DMS53 (cell line): ENCODE measurements around the gene KIF21A.
A peak's percentile ranks its signal among the peaks of the same experiment; 100 is the strongest.

ENCODE experiments used
- DNase-seq: peaks from one replicate; lab custom pipeline; 2025; lab: John Stamatoyannopoulos, UW

Gene KIF21A

DNA sequence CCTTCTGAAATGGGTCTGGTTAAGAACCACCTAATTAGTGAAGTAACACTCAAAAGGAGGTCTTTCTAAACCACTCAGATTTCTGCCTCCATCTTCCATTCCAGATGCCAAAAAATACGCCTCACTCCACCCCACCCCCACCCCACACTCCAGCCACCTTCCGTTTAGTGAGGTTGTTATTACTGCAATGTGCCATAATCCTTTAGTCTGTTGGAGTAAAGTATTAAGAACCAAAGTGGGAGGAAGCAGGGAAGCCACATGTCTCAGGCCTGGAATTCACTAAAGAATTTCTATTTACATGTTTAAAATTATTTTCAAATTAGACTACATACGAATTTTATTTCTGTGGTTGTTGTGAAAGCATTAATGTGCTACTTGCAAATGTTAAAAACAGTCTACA lies 7.4 kb downstream of the KIF21A start:
- no peak for DNase-seq

GRCh38 chr12:39431797-39432196 lies 11.1 kb downstream of the KIF21A start:
- no peak for DNase-seq

DNA sequence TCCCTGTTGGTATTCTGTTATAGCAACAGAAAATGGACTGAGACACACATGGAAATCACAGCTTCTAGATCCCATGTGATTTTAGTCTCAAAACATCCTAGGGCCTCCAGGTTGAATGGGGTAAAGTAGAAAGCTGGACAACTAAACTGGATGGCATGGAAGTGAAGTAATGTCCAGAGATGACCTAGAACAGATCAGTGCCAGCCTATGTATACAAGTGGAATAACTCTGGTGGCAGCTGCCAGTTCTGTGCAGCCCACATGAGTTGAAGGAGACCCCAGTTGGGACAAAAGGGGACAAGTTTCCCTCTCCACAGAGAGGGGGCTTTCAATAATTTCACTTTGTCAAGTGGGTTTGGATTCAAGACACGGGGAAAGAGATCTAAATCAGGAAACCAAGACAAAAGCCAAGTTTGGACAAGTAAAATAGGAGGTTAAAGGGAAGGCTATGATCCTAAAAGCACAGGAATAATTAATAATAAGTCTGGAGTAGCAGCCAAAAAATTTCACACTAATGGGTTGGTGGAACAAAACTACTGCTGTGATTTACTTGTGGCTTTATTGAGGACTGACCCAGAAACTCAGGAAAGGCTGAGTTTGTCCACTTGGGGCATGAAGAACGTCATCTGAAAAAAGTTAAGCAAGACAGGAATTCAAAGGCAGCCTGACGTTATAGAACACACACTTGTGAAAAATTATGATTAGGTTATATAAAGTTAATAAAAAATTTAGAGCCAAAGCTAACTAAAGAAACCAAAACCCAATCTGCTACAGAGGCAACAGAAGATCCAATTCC lies 11.7 kb downstream of the KIF21A start:
- DNase-seq = no peak

DNA sequence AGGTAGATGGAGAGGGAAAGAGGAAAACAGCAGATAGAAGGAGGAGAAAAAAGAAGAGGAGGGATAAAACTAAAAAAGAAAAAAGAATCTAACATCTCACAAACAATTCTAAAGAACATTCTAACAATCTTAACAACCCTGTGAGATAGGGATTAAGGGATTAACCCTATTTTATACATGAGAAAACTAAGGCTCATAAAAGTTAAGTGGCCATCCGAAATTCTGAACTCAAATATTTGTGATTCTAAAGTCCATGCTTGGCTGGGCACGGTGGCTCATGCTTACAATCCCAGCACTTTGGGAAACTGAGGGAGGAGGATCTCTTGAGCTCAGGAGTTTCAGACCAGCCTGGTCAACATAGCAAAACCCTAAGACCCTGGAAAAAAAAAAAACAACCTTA lies 13.1 kb downstream of the KIF21A start:
- DNase-seq = no peak

DNA sequence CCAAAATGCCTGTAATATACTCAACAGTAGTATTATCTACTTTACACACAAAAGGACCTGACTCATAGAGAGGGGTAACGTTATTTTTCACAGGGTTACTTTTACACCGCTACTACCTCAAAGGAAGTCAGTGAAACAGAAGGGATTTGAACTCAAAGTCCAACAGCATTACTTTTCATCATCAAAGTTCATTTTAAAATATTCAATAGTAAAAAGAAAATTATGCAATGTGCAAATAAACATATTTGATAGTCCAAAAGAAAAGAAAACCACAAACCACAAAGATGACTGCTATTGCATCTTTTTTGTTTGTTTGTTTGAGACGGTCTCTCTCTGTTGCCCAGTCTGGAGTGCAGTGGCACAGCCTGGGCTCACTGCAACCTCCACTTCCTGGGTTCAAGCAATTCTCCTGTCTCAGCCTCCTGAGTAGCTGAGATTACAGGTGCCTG lies 15.5 kb downstream of the KIF21A start:
- no peak for DNase-seq

- no peak for DNase-seq
These were observed 16.2 kb downstream of the KIF21A start for GRCh38 chr12:39426636-39427240.

GRCh38 chr12:39420043-39420442 lies 22.9 kb downstream of the KIF21A start:
- DNase-seq = no peak

DNA sequence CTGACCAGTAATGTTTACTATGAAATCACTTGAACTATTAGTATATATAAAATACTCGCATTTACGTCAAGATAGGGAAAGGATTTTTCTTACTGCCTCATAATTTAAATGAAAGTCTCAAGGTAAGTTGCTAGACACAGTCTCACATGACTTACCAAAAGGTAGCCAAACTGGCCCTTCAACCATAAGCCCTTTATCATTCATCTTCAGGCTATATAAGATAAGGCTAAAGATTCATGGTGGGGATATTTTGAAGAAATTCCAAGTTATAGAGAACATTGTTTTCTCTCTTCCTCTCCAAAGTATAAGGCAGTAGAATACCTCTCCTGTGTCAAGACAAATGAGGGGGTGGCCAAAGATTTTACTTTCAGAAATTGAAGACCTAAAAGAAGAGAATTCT lies 23.4 kb downstream of the KIF21A start:
- no peak for DNase-seq

DNA sequence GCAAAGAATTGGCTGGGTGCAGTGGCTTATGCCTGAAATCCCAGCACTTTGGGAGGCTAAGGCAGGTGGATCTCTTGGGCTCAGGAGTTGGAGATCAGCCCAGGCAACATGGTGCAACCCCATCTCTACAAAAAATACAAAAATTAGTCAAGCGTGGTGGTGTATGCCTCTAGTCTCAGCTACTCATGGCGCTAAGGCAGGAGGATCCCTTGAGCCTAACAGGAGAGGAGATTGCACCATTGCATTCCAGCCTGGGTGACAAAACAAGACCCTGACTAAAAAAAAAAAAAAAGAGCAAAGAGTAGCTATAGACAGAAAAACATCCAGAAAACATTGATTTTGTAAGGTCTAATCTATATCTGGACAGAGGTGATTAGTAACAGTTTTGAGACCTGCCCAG lies 25.0 kb downstream of the KIF21A start:
- DNase-seq = no peak

GRCh38 chr12:39413836-39414771 lies 28.8 kb downstream of the KIF21A start:
- no peak for DNase-seq

- no peak for DNase-seq
These were observed 30.7 kb downstream of the KIF21A start for GRCh38 chr12:39412210-39412609.

- no peak for DNase-seq
These were observed 36.7 kb downstream of the KIF21A start for GRCh38 chr12:39406262-39406661.

DNA sequence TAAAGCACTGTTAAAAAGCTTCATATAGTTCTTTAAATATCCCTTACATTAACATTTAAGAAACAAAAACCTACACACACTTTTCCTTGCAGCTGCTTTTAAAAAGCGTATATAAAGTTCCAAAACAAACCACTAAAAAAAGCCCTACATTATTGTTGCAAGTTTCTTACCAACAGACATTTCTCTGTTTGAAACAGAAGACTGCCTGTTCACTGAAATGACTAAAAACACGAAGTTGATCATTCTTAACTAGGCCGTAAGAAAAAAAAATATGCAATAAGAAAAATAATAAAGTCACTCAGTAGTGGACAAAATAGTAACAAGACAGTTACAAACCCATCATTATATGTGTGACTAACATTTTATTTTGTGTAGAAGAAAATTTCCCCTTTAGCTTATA lies 37.3 kb downstream of the KIF21A start:
- DNase-seq = no peak

GRCh38 chr12:39404000-39404399 lies 38.9 kb downstream of the KIF21A start:
- DNase-seq = no peak

GRCh38 chr12:39403376-39403775 lies 39.5 kb downstream of the KIF21A start:
- DNase-seq = no peak

GRCh38 chr12:39402922-39403321 lies 40.0 kb downstream of the KIF21A start:
- peak; percentile 62 for DNase-seq

GRCh38 chr12:39401459-39401858 lies 41.5 kb downstream of the KIF21A start:
- no peak for DNase-seq

- DNase-seq = no peak
These were observed 47.1 kb downstream of the KIF21A start for GRCh38 chr12:39395866-39396265.

DNA sequence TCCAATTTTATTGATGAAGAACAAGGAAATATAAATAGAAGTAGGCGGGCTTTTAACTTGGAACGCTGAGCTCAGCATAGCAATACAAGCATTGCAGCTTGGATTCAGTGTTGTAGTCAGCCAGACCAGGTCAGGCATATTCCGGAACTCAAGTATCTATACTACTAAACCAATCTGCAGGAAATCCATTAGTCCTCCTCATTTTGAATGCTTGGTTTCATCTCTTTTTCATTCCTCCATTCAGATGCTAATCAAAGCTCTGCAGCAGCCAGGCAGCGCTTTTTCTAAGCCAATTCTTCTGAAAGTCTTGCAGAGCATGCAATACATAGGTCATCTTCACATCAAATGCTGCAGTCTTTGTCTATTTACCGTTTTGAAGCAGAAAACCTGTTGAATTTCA lies 49.0 kb downstream of the KIF21A start:
- DNase-seq = no peak

DNA sequence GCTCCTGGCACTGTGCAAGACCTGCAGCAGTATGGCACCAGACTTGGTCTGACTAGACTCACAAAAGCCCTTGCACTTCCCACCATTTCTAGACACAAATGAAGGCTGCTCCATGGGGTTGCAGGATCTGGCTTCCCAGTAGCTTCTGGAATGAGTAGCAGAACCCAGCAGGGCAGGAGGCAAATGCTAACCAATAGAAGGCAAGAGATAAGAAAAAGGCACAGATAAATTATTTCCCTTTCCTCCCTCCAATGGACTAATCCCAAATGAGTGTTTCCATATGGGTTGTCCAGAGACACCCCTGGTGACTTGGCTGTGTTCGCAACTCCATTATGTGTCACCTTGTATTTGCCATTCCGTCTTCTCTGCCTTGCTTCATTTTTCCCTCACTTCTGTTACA lies 49.7 kb downstream of the KIF21A start:
- DNase-seq = no peak

DNA sequence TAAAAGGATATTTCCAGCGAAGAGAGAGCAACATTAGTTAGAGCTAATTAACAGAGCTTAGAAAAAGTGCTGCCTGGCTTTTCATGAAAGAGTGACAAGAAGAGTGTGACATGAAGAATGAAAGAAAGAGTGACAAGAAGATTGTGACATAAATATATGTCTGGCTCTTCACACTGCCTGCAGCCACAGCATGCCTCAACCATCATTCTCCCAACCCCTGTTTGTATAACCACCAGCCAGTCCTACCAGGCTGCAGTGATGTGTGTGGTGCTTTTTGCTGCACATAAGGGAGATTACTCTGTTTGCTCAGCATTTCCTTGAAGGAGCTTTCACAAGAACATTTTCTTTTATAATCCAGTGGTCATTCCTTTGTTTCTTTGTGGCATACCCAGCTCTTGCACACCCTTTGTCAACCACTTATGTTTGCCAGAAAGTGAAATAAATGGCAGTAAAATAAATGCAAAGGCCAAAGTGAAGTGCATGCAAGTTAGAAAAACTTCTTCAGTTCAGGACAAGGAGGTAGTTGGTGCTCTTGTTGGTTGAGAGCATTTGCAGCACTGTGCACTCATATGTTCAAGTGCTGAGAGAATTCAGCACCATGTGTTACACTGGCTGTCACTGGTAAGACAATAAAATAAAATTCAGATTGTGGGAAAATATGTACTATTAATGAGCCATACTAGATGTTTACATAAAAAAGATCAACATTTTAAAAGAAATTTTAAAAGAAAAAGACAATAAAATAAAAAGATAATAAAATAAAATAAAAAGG lies 50.6 kb downstream of the KIF21A start:
- DNase-seq = no peak

DNA sequence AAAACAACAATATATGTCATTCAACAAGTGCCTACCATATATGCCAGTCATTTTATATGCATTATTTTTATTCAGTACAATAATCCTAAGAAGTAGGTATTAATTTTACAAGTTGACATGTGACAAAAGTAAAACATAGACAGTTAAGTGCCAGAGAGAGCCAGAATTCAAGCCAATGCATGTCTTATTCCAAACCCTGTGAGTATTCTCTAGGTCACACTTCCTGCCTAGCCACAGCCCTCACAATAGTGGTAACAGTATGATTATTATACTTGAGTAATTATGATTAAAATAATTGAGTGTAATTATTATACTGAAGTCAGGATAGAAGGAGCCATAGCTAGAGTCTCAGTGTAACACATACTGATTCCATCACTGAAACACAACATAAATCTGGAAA lies 52.2 kb downstream of the KIF21A start:
- DNase-seq = no peak
